Measurements from ENCODE around the gene GPR108. TPM values are rescaled to one million over a fixed set of nuclear protein-coding genes. Genes with fewer than 3 reads are reported as not detected.

GPR108 gene
- total and polyA plus RNA-seq, 2 of the 8 experiments (the other 6 are each of a cell fraction or from before 2014, with no cell fraction given) = 34.9 to 46.0 TPM

DNA sequence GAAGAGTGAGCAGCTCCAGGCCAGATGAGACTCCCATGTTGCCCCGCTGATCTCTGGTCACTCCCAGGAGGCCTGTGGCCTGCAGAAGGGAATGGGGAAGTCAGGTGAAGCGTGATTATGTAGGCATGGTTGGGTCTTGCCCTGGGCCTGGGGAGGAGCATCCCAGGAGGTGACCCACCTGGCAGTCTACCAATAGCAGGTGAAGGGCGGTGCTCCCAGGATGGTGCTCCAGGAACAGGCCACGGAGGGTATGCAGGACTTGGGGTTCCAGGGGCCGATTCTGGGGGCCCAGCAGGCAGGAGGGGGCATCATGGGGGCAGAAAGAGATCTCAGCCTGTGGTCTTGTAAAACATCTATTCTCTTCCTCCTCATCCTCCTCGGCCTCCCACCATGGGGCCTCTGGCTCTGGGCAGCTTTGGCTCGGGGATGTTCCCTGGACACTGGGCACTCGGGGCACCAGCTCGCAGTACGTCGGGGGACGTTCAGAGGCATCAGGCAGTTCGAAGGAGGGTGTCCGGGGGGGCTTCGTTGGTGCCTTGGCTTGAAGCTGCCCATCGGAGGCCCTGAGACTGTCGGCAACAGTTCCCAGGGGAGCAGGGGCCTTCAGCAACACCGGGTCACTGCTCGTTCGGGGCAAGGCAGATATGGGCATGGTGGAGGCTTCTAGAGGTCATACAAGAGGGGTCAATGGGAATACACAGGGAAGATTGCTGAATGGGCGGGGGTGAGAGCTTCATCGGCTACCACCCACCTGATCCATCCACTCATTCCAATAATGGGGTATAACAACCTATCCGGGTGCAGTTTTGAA is 17.5 kb upstream of the GPR108 start:
- H3K4me2 ChIP-seq (ENCODE audit: insufficient read depth in 1 of 2, low read depth in 2 of 2, low read length in 2 of 2) = no peak overlapping the region
- H3K18ac ChIP-seq (ENCODE audit: extremely low read depth, low read length) = no peak overlapping the region
- H3K79me2 ChIP-seq (ENCODE audit: control insufficient read depth in 1 of 2, insufficient read depth in 2 of 2, low read length in 2 of 2) = no peaks in the 10 kb centered on the region
- peaks cover 0 to 7% (median 5%) of the 10 kb centered on the region in 4 experiments; a peak in 6 of 7 replicates for H3K4me1 ChIP-seq (replicated peaks in 1 of 4; ENCODE audit: control insufficient read depth in 3 of 4, insufficient read depth in 4 of 4, low read length in 3 of 4)
- no peak overlapping the region for H3K9ac ChIP-seq (replicated peaks in 1 of 4; ENCODE audit: extremely low read depth in 1 of 4, low read depth in 3 of 4, low read length in 3 of 4)
- no peak overlapping the region for H2BK12ac ChIP-seq (ENCODE audit: low read depth, low read length)
- H2BK5ac ChIP-seq (ENCODE audit: low read depth, low read length) = no peak overlapping the region
- POLR2A ChIA-PET (ENCODE audit: partially characterized antibody) = interaction anchor here (0.7 to 8.0 kb wide), 4 partner anchors 11 to 27 kb away, joined by 3 to 110 read pairs (median 28); partner anchors contain the start of genes GPR108, SH2D3A and TRIP10
- no peak overlapping the region for H4K5ac ChIP-seq (ENCODE audit: insufficient read length, low read depth, low read length)
- FAIRE-seq (no peak), DNase-seq (ENCODE audit: low read depth in 1 of 2, low spot score in 2 of 2) (no peak)
- H3K4me3 ChIP-seq (ENCODE audit: extremely low read depth in 1 of 4, insufficient read depth in 2 of 4, low read depth in 3 of 4, low read length in 4 of 4) = no peak overlapping the region
- no peak overlapping the region for H2AFZ ChIP-seq (ENCODE audit: low read length)
- CTCF ChIA-PET (ENCODE audit: partially characterized antibody) = interaction anchor here (1.0 to 2.7 kb wide), 3 partner anchors 14 to 21 kb away, joined by 4 to 19 read pairs (median 5); partner anchors contain the start of gene SH2D3A
- H2BK15ac ChIP-seq (ENCODE audit: low read length) = no peak overlapping the region
- H2BK120ac ChIP-seq (replicated peaks; ENCODE audit: low read depth, low read length) = no peak overlapping the region
- 91% methylated on average over 21 of the region's 23 CpGs; no CpG with 5 or more reads in 1 of the 2 experiments for WGBS, 2 experiments (ENCODE audit: extremely low coverage in 1 of 2, insufficient coverage in 1 of 2, insufficient read length in 1 of 2, insufficient replicate concordance in 2 of 2, low coverage in 1 of 2, low lambda C conversion rate in 2 of 2, missing lambda C conversion rate in 1 of 2)
- H3K79me1 ChIP-seq (ENCODE audit: low read depth, low read length) = 0 out of 2 replicates have a peak, but pooled peaks cover 2% of the 10 kb centered on the region
- H3K36me3 ChIP-seq (ENCODE audit: control insufficient read depth in 2 of 4, insufficient read depth in 4 of 4, low read length in 3 of 4) = peaks cover 5 to 22% (median 13%) of the 10 kb centered on the region in 4 experiments; a peak in 7 of 8 replicates
- no peaks in the 10 kb centered on the region for H3K9me3 ChIP-seq (ENCODE audit: insufficient read depth in 2 of 2, low read depth in 1 of 2, low read length in 1 of 2)
- peaks cover 0 to 3% of the 10 kb centered on the region in 2 experiments for H4K20me1 ChIP-seq (replicated peaks in 1 of 2; ENCODE audit: control insufficient read depth in 1 of 2, insufficient read depth in 2 of 2, low read length in 2 of 2)
- no peak overlapping the region for H3K56ac ChIP-seq (replicated peaks; ENCODE audit: insufficient read length, low read depth, low read length)
- H3K23ac ChIP-seq (ENCODE audit: insufficient read length) = no peak overlapping the region
- peaks cover 2% of the 10 kb centered on the region; the same call in 1 of the 2 replicates for H3K23me2 ChIP-seq (ENCODE audit: low read depth, low read length)
- H2BK20ac ChIP-seq (ENCODE audit: low read length) = no peak overlapping the region
- no peak overlapping the region for H2AK5ac ChIP-seq (ENCODE audit: low read depth, low read length)
- no peak overlapping the region for H3K14ac ChIP-seq (ENCODE audit: insufficient read length)
- H3K27me3 ChIP-seq (replicated peaks in 1 of 4; ENCODE audit: control insufficient read depth in 3 of 4, extremely low read depth in 1 of 4, insufficient read depth in 3 of 4, low read length in 3 of 4) = no peaks in the 10 kb centered on the region
- no peak overlapping the region for H3K27ac ChIP-seq (ENCODE audit: low read depth, low read length)
- no peak overlapping the region for H4K91ac ChIP-seq (replicated peaks; ENCODE audit: insufficient read length, low read length)
- H3K4ac ChIP-seq (replicated peaks; ENCODE audit: insufficient read length, low read depth, low read length) = no peak overlapping the region
- H4K8ac ChIP-seq (ENCODE audit: extremely low read depth, insufficient read depth, low read length) = no peak overlapping the region
- TF ChIP-seq PHF8 (conservative IDR thresholded peaks at IDR 0.05; ENCODE audit: low read depth, low read length) (no peak), EZH2 (IDR thresholded peaks at IDR 0.05; ENCODE audit: low read depth, low read length, severe bottlenecking) (no peak), SP1 (IDR thresholded peaks at IDR 0.05; ENCODE audit: low read depth, low read length) (no peak), NRF1 (IDR thresholded peaks at IDR 0.05; ENCODE audit: low read depth, low read length) (no peak), GABPA (IDR thresholded peaks at IDR 0.05; ENCODE audit: borderline replicate concordance, insufficient read depth, low read length) (no peak), FOSL1 (IDR thresholded peaks at IDR 0.05; ENCODE audit: insufficient read depth, low read depth, low read length) (no peak), SP4 (IDR thresholded peaks at IDR 0.05; ENCODE audit: low read length) (no peak), RBBP5 (IDR thresholded peaks at IDR 0.05; ENCODE audit: borderline replicate concordance, low read depth, low read length) (no peak)
- TF ChIP-seq, protein P1, sequence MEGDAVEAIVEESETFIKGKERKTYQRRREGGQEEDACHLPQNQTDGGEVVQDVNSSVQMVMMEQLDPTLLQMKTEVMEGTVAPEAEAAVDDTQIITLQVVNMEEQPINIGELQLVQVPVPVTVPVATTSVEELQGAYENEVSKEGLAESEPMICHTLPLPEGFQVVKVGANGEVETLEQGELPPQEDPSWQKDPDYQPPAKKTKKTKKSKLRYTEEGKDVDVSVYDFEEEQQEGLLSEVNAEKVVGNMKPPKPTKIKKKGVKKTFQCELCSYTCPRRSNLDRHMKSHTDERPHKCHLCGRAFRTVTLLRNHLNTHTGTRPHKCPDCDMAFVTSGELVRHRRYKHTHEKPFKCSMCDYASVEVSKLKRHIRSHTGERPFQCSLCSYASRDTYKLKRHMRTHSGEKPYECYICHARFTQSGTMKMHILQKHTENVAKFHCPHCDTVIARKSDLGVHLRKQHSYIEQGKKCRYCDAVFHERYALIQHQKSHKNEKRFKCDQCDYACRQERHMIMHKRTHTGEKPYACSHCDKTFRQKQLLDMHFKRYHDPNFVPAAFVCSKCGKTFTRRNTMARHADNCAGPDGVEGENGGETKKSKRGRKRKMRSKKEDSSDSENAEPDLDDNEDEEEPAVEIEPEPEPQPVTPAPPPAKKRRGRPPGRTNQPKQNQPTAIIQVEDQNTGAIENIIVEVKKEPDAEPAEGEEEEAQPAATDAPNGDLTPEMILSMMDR (IDR thresholded peaks at IDR 0.05; ENCODE audit: control extremely low read depth in 1 of 3, insufficient read depth in 1 of 3, low read depth in 1 of 3, low read length in 3 of 3) = no peak
